Measurements from ENCODE around the gene CALHM3.

GRCh38 chr10:103492655-103493261 lies 13.7 kb upstream of the CALHM3 start:
- TF ChIP-seq CTCF (IDR thresholded peaks at IDR 0.05) (no peak), POLR2A (IDR thresholded peaks at IDR 0.05) (no peak)
